IPS-18c (cell line): ENCODE measurements around the gene PRDM16.

Source experiments
- H3K4me3 ChIP-seq: 2 replicates; pipeline ENCODE4 v1.7.0; 2013; ENCODE audit warnings: low read depth, mild to moderate bottlenecking, low read length, moderate library complexity; ENCODE audit not compliant: insufficient read depth
- H3K9me3 ChIP-seq: one replicate; pipeline ENCODE4 v1.6.1; 2013; ENCODE audit warnings: mild to moderate bottlenecking, low read length, moderate library complexity; ENCODE audit not compliant: control insufficient read depth, insufficient read depth

The PRDM16 gene

DNA sequence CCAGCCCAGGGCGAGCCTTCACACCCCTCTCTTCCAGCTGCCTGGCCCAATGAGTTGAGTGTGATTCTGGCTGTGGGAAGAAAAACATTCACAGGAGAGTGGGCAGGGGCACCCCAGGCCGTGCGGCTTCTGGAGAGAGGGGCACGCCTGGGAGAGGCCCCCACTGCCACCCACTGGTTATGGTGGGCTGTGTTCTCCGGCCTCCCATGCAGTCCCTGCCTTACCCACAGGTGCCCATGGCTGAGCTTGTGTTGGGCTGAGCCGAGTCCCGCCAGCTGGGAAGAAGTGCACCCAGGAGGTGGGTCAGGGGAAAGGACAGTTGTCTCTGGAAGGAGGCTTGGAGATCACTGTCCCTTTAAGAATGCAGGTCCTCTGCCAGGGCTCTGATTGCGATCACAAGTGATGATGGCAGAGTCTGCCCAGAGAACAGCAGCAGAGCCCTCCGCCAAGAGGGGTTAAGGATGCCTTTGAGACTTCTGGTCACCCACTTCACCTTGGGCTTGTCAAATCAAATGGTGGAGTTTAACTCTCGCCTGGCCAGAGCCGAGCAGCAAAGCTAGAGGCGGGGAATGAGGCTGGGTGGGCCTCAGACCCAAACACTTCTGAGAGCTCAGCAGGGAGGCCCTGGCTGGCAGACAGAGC is 260.8 kb downstream of the PRDM16 start:
- Histone ChIP-seq H3K4me3 (no peak overlapping the region), H3K9me3 (peaks cover 2% of the 10 kb centered on the region)

DNA sequence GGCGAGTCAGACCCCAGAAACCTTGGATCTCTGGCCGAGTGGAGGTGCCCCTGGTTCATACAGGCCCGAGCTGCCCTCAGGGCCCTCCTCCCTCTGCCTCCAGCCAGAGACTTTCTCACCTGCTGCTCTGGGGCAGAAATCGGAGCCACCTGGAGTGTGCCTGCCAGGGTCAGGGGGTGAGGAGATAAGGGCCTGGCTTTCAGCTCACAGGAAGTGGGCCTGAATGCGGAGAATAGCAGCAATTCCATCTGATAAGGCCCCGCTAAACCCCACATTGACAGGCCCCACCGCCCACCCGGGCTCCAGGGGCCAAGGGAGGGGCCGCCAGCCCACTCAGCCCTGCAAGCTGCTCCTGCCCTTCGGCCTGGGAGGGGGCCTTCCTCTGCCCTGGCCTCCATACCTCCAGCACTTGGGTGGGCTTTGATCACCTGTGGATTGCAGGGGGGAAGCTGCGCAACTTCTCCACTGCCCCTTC is 261.8 kb downstream of the PRDM16 start:
- Histone ChIP-seq H3K9me3 (peaks cover 2% of the 10 kb centered on the region), H3K4me3 (no peak overlapping the region)

DNA sequence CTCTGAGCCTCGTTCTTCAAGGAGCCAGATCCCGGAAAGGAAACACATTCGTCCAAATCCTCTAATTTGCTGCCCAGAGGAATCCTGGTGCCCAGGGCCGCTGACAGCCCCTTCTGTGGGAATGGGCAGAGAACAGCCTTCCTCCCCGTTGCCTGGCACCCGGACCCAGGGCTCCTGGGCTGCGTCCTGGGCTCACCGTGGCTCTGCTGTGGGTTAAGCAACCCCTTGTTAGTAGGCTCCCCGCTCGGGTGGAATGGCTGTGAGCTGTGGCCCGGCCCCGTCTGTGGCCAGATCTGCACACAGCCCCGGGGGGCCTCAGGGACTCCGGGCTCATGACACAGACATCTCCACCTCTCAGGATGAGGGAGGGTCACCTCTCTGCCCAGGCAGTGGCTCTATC is 262.6 kb downstream of the PRDM16 start:
- no peak overlapping the region for H3K4me3 ChIP-seq
- H3K9me3 ChIP-seq: peaks cover 2% of the 10 kb centered on the region

DNA sequence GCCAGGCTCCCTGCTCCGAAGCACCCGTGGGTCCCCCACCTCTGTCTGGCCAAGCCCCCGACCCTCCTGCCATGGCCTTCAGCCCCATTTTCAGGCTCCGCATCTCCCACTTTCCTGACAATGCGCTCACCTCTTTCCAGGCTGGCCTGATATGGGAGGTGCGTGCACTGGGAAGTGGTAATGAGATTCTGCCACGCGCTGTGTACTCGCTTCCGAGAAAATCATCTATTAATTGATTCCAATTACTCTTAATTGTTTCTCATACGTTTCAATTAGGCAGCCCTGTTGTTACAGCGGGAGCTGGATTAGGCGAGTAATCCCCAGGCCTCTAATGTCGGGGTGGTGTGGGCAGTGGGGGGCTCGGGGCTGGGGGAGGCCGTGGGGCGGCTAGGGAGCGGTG is 263.0 kb downstream of the PRDM16 start:
- Histone ChIP-seq H3K4me3 (no peak overlapping the region), H3K9me3 (peaks cover 2% of the 10 kb centered on the region)

DNA sequence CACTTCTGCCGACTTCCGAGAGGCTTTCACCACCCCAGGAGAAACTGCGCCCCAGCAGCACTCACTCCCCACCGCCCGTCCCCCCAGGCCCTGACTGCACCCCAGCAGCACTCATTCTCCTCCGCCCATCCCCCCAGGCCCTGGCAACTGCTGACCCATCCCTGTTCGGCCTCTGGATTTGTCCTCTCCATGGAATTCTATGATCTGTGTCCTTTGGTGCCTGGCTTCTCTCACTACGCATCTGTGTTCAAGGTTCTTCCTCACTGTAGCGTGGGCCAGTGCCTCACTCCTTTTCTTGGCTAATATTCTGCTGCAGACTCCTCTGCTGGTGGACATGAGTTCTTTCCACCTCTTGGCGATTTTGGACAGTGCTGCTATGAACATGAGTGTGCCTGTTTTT is 263.7 kb downstream of the PRDM16 start:
- H3K4me3 ChIP-seq: no peak overlapping the region
- H3K9me3 ChIP-seq: peaks cover 2% of the 10 kb centered on the region

DNA sequence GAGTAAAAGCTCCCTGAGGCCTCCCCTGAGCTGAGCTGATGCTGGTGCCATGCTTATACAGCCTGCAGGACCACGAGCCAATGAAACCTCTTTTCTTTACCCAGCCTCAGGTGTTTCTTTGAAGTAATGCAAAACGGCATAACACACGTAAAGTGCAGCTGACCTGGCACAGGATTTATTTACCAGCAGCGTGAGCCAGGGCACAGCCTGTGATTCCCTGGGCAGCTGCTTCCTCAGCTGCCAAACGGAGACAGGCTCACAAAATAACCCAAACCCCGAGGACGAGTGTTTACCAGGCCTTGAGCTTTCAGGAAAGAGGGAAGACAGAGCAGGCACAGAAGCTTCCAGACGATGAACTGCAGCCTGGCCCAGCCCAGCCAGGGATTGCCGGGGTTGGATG is 264.9 kb downstream of the PRDM16 start:
- Histone ChIP-seq H3K4me3 (no peak overlapping the region), H3K9me3 (peaks cover 2% of the 10 kb centered on the region)

DNA sequence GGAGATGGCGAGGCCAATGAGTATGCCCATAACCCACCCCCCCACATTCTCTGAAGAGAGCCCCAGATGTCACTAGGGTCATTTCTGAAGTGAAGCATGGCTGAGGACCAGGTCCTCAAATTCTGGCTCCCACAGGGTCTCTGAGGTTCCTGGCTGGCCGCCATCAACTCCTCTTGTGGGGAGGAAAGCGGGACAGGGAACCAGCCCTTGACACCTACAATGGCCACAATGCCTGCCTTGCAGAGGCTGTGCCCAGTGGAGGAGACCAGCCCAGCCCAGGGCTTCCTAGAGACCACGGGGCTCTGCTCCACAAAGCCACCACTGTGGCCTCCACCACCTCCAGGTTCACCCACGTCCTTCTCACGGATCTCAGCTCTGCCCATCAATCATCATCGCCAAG is 265.4 kb downstream of the PRDM16 start:
- no peak overlapping the region for H3K4me3 ChIP-seq
- peaks cover 2% of the 10 kb centered on the region for H3K9me3 ChIP-seq

DNA sequence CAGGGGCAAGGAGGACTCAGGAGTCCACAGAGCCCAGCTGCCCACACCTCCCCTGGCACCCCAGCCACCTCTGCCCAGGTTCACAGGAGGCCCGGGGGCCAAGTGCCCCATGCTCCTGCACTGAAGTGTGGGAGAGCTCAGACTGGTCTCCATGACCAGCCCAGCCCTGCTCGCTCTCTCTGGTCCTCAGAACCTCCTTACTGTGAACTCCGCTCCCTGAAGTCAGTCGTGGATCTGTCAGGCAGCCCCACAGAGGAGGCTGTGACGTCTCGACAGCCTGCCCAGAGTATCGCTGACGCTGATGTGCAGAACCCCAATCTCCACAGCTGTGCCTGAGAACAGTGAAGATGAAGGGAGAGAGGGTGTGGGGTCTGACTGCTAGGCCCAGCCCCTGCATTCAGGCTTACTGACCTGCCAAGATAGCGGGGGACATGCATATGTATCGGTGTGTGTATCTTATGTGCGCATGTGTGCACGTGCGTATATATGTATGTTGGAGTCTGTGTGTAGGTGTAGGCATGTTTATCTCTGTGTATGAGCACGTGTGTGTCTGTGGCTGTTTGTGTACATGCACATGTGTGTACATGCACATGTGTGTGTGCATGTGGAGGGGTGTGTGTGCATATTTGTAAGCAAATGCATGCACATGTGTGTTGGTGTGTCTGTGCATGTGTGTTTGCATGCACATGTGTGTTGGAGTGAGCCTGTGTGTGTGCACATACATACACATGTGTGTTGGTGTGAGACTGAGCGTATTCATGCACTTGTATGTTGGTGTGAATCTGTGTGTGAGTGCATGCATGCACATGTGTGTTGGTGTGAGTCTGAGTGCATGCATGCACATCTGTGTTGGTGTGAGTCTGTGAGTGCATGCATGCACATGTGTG is 267.0 kb downstream of the PRDM16 start:
- Histone ChIP-seq H3K9me3 (peaks cover 2% of the 10 kb centered on the region), H3K4me3 (no peak overlapping the region)

DNA sequence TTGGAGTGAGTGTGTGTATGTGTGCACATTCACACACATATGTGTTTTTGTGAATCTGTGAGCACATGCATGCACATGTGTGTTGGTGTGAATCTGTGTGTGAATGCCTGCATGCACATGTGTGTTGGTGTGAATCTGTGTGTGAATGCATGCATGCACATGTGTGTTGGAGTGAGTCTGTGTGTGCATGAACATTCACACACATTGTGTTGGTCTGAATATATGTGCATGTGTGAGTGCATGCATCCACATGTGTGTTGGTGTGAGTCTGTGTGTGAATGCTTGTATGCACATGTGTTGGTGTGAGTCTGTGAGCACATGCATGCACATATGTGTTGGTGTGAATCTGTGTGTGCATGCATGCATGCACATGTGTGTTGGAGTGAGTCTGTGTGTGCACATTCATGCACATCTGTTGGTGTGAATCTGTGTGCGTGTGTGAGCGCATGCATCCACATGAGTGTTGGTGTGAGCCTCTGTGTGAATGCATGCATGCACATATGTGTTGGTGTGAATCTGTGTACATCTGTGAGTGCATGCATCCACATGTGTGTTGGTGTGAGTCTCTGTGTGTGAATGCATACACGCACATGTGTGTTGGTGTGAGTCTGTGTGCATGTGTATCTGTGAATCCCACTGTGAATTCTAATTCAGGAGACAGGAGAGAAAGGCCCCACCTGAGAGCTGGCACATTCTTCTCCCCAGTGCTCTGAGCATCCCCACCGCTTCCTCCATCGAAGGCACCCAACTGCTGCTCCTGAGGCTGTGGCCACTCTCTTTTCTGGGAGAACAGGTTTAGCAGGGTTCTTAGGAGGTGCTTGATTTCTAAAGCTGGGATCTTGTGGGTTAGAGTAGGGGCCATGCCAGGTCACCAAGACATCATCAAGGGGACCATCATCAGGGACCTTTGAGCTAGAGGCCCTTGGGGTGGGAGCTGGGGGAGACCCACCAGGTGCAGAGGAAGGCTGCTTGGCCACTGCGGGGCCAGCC is 267.9 kb downstream of the PRDM16 start:
- peaks cover 2% of the 10 kb centered on the region for H3K9me3 ChIP-seq
- no peak overlapping the region for H3K4me3 ChIP-seq

DNA sequence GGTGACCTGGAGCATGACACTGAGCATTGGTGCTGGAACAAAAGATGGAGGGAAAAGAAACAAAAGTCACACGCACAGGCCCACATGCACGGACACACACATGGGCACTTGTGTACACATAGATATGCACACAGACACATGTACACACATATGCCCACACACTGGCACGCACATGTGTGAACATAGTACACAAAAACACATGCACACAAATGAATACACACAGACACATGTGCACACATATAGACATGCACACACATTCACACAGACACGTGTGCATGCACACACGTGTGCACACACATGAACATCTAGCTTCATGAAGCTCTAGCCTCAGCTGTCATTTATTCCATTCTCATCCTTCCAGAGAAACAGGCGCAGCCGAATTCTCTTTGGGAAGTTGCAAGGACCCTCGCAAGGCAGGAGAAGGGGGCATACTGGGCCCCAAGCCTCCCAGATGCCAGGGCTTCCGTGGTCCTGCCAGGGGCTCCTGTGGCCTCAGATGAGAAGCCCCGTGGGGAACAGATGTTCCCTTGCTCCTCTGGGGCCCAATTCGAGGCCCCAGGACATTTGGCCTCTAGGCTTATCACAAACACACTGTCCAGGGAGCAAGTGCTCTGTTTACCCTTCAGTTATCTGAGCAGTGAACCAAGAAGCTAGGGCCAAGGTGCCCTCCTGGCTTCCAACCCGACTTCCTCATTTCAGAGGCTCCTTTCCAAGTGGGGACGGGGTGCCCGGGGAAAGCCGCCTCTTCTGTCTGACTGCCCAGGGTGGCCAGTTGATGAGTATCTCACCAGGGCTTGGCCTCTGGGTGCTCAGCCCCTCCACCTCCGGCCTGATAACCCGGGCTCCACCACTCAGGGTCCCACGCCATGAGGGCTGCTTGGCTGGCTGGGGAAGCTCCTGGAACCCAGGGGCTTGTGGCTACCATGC is 269.1 kb downstream of the PRDM16 start:
- Histone ChIP-seq H3K4me3 (no peak overlapping the region), H3K9me3 (peaks cover 2% of the 10 kb centered on the region)

DNA sequence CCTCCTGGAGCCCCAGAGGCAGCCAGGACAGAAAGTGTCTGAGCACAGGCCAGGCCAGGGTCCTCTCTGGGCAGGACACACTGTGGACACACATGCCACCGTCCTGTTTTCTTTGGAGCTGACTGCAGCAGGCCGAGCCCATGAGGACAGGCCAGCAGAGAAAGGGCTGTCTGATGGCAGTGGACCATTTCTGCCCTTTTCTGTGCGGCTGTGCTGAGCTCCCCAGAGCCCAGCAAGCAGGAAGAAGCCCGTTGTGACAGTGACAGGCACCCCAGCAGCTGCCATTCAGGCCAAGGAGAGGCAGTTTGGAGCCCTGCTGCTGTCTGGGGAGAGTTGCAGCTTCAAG is 269.7 kb downstream of the PRDM16 start:
- no peak overlapping the region for H3K4me3 ChIP-seq
- peaks cover 1% of the 10 kb centered on the region for H3K9me3 ChIP-seq

DNA sequence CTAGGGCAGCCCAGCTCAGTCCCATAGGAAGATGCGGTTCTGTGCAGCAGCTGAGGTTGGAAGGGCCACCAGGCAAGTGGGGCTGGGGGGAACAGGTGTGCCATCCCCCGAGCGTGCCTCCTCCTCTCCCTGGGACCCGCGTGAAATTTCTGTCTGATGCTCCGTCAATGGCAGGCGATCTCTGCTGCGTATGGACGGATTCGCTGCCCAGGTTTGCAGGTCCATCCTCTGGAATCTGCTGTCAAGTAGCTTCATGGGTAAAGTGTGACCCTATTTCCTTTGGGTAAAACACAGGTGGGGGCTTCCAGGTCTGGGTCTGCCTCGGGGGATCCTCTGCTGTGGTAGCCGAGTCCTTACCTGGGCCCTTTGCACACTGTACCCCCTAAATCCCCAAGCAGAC is 270.9 kb downstream of the PRDM16 start:
- Histone ChIP-seq H3K4me3 (no peak overlapping the region), H3K9me3 (no peaks in the 10 kb centered on the region)

DNA sequence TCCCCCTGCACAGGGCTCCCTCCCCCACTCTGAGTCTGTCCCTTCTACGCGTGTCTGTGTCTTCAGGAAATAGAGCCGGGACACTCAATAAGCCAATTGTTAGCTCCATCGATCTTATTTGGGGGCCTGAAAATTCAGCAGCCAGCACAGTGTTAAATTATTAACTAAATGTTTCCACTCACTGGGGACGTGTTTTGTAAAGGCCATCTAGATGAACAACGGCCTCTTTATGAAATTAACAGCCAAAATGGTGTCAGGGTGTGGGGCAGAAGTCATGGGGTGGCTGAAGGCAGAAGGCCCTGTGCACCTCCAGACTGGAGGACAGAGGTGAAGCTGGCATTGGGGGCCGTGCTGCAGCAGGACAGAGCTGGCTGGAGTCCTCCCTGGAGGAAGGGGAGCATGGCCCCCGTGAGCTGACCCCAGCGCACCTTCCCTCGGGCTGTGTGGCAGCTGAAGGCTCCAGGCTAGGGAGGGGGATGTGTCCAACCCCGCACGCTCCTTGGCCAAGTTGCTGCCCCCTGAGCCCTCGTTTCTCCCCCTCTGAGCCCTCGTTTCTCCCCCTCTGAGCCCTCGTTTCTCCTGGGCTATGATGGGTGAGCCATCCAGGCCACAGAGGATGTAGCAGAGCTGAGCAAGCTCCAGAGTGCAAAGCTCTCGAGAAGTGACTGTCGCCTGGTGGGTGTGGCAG is 271.7 kb downstream of the PRDM16 start:
- H3K4me3 ChIP-seq: no peak overlapping the region
- peaks cover 4% of the 10 kb centered on the region for H3K9me3 ChIP-seq

DNA sequence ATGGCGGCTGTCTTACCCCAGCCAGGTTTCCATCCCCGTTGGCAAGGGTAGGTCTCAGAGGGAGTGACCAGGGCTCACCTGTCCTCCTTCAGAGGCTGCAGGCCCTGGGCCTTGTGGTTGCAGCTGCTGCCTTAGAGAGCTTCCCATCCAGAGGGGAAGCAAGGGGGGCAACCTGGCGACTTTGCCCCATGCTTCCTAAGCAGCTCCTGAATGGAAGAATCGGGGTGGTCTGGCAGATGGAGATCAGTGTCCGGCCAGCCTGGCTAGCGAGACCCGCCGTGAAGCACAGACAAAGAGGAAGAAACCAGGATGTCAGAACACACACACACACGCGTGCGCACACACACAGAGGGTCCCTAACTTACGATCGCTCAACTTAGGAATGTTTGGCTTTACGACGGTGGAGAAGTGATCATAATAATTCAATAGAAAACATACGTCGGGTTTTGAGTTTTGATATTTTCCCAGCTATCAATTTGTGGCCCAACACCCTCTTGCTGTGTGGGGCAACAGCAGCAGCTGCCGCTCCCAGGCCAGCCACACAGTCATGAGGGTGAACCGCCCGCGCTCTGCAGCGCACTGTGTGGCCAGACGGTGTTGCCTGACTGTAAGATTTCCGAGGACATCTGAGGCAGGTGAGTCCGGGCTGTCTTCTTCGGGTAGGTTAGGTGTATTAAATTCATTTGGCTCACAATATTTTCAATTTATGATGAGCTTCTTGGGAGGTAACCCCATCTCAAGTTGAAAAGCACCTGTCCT is 272.4 kb downstream of the PRDM16 start:
- peaks cover 4% of the 10 kb centered on the region for H3K9me3 ChIP-seq
- no peak overlapping the region for H3K4me3 ChIP-seq

DNA sequence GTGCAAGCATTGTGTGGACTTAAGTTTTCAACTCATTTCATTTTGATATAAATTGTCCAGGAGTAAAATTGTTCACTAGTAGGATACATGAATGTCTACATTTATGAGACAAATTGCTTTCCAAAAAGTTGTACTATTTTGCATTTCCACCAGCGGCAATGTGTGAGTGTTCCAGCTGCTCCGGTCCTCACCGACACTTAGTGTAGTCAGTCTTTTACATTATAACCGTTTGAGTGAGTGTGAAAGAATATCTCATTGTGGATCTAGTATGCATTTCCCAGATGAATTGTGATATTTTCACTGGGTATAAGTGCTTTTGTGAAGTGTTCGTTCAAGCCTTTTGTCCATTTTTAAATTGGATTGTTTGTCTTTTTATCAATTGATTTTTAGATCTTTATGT is 274.0 kb downstream of the PRDM16 start:
- Histone ChIP-seq H3K9me3 (peaks cover 4% of the 10 kb centered on the region), H3K4me3 (no peak overlapping the region)
